Lower lobe of right lung (tissue), 2 donors: ENCODE measurements around the gene SLC1A4. TPM values are rescaled to one million over a fixed set of nuclear protein-coding genes. Genes with fewer than 3 reads are reported as not detected.

Source experiments
- ATAC-seq, 2 donors: fragments of 200-7000 bp; cut with Tn5 transposase; one replicate each; pipeline ENCODE4 v1.9.1; 2020 to 2022; ENCODE audit warnings: mild to moderate bottlenecking in 2 of 2, moderate library complexity in 2 of 2
- DNase-seq: peaks from one replicate; pipeline ENCODE4 v3.0.0-alpha.2; 2020
- H3K27ac ChIP-seq: fragments of 200-600 bp; one replicate; pipeline ENCODE4 v1.8.0; 2022
- H3K27me3 ChIP-seq: fragments of 200-600 bp; one replicate; pipeline ENCODE4 v1.8.0; 2022; ENCODE audit warnings: low read depth
- H3K36me3 ChIP-seq: fragments of 200-600 bp; one replicate; pipeline ENCODE4 v1.8.0; 2022; ENCODE audit warnings: mild to moderate bottlenecking
- H3K4me1 ChIP-seq: fragments of 200-600 bp; one replicate; pipeline ENCODE4 v1.8.0; 2022
- H3K4me3 ChIP-seq: fragments of 200-600 bp; one replicate; pipeline ENCODE4 v1.8.0; 2022; ENCODE audit warnings: mild to moderate bottlenecking
- H3K9me3 ChIP-seq: fragments of 200-600 bp; one replicate; pipeline ENCODE4 v1.8.0; 2022
- intact Hi-C: fragments of 100-400 bp; cut with DNase I; formaldehyde crosslinking; loops from one replicate; pipeline ENCODE4 v1.11.0; 2022
- total RNA-seq: library from RNA; stranded (reverse); fragmentation: NEBNext Ultra II Directional; extraction: Animal tissue kit (Norgen Biotek cat#: 25700); gene quantifications from one replicate; pipeline ENCODE4 v1.2.1, GENCODE V29; 2021
- TF ChIP-seq, protein P1 (sequence below): fragments of 200-600 bp; IDR thresholded peaks from one replicate; pipeline ENCODE4 v1.8.0; 2022; ENCODE audit warnings: antibody characterized with exemption, mild to moderate bottlenecking
- donor health status: DM: no; HTN: yes; CAD: no; lungs with severe emphysema.

Gene SLC1A4
- total RNA-seq, 1 donor from 2014 or later: 9.7 TPM

GRCh38 chr2:64944484-64944883 lies 44.7 kb upstream of the SLC1A4 start:
- TF ChIP-seq, protein P1, sequence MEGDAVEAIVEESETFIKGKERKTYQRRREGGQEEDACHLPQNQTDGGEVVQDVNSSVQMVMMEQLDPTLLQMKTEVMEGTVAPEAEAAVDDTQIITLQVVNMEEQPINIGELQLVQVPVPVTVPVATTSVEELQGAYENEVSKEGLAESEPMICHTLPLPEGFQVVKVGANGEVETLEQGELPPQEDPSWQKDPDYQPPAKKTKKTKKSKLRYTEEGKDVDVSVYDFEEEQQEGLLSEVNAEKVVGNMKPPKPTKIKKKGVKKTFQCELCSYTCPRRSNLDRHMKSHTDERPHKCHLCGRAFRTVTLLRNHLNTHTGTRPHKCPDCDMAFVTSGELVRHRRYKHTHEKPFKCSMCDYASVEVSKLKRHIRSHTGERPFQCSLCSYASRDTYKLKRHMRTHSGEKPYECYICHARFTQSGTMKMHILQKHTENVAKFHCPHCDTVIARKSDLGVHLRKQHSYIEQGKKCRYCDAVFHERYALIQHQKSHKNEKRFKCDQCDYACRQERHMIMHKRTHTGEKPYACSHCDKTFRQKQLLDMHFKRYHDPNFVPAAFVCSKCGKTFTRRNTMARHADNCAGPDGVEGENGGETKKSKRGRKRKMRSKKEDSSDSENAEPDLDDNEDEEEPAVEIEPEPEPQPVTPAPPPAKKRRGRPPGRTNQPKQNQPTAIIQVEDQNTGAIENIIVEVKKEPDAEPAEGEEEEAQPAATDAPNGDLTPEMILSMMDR: no peak
- Histone ChIP-seq H3K4me1 (peaks cover 7% of the 10 kb centered on the region), H3K27ac (no peak overlapping the region), H3K9me3 (no peaks in the 10 kb centered on the region), H3K4me3 (no peak overlapping the region), H3K36me3 (no peaks in the 10 kb centered on the region), H3K27me3 (no peaks in the 10 kb centered on the region)
- ATAC-seq (peak in 1 of 2 donors; percentile 7), DNase-seq (no peak)
- intact Hi-C loops: no loop called here

- TF ChIP-seq, protein P1: no peak
- H3K4me3 ChIP-seq: peak overlapping the region; percentile 4
- DNase-seq (peak; percentile 61), ATAC-seq (peak; percentile 65 to 69)
- H3K9me3 ChIP-seq: no peaks in the 10 kb centered on the region
- peaks cover 7% of the 10 kb centered on the region for H3K4me1 ChIP-seq
- intact Hi-C loops: no loop called here
- no peaks in the 10 kb centered on the region for H3K36me3 ChIP-seq
- H3K27me3 ChIP-seq: no peaks in the 10 kb centered on the region
- no peak overlapping the region for H3K27ac ChIP-seq
Observed at GRCh38 chr2:64945973-64946768, 43.0 kb upstream of the SLC1A4 start.

GRCh38 chr2:64946769-64947247 lies 42.4 kb upstream of the SLC1A4 start:
- TF ChIP-seq, protein P1: no peak
- DNase-seq (no peak), ATAC-seq (no peak)
- Histone ChIP-seq H3K36me3 (no peaks in the 10 kb centered on the region), H3K27ac (no peak overlapping the region), H3K27me3 (no peaks in the 10 kb centered on the region), H3K9me3 (no peaks in the 10 kb centered on the region), H3K4me3 (no peak overlapping the region), H3K4me1 (peaks cover 7% of the 10 kb centered on the region)
- intact Hi-C loops: no loop called here

DNA sequence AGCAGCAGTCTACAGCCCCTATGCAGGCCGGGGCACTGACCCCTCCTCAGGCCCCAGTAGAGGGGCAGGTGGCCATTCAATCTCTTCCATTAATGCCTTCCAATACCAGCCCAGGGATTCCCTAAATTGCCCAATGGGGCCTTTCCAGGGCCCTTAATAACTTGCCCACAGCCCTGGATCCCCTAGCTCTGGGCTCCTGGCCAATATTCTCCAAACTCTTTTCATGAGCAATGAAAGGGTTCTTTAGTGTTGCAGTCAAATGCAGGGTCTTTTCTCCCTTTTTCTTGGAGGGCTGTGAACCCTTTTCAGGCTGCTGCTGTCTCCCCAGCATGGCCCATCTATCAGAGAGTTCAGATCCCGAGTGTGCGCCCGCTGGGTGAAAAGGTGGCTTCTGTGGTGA lies 41.3 kb upstream of the SLC1A4 start:
- no peaks in the 10 kb centered on the region for H3K27me3 ChIP-seq
- DNase-seq (no peak), ATAC-seq (no peak)
- H3K9me3 ChIP-seq: no peaks in the 10 kb centered on the region
- no peak overlapping the region for H3K4me3 ChIP-seq
- H3K36me3 ChIP-seq: no peaks in the 10 kb centered on the region
- no peak overlapping the region for H3K27ac ChIP-seq
- intact Hi-C loops: no loop called here
- TF ChIP-seq, protein P1: no peak
- peaks cover 7% of the 10 kb centered on the region for H3K4me1 ChIP-seq

DNA sequence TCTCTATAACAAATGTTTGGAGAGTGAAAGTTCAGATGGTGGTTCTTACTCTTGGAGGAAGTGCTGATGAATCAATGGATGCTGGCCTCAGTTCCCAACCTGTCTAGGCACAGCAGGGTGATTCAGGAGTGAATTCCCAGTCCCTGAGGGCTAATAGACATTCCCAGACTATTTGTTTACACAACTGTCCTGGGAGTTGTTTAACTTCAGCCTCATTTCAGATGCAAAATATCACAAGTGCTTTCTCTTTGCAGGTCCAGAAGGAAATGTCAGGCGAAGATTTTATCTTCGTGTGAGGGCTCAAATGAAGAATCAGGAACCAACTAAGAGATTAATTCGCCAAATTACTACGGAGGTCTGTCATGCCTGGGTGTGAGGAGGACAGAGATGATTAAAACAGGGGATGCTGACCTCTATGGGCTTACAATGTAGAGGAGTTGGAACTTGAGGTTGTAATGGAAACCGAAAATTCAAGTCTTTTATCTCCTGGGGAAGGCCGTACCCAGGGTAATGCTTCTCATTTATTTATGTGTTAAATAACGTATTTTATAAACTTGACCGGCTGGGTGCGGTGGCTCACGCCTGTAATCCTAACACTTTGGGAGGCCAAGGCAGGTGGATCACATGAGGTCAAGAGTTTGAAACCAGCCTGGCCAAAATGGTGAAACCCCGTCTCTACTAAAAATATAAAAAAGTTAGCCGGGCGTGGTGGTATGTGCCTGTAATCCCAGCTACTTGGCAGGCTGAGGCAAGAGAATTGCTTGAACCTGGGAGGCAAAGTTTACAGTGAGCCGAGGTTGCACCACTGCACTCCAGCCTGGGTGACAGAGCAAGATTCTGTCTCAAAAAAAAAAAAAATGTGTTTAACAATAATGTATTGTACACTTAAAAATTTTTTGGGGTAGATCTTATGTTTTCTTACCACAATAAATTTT lies 38.7 kb upstream of the SLC1A4 start:
- no peaks in the 10 kb centered on the region for H3K27me3 ChIP-seq
- intact Hi-C loops: no loop called here
- ATAC-seq (no peak), DNase-seq (no peak)
- no peak overlapping the region for H3K27ac ChIP-seq
- H3K9me3 ChIP-seq: no peaks in the 10 kb centered on the region
- peaks cover 7% of the 10 kb centered on the region for H3K4me1 ChIP-seq
- H3K4me3 ChIP-seq: no peak overlapping the region
- no peaks in the 10 kb centered on the region for H3K36me3 ChIP-seq
- TF ChIP-seq, protein P1: no peak
